Mesangial cell (primary cell): ENCODE measurements around the gene PSTK. TPM values are rescaled to one million over a fixed set of nuclear protein-coding genes. Genes with fewer than 3 reads are reported as not detected.

ENCODE experiments used
- total RNA-seq: library from RNA; depleted of rRNA; stranded (reverse); fragments of >200 nt; gene quantifications from 2 replicates; pipeline ENCODE4 v1.2.3, GENCODE V29; 2015

The PSTK gene, protein sequence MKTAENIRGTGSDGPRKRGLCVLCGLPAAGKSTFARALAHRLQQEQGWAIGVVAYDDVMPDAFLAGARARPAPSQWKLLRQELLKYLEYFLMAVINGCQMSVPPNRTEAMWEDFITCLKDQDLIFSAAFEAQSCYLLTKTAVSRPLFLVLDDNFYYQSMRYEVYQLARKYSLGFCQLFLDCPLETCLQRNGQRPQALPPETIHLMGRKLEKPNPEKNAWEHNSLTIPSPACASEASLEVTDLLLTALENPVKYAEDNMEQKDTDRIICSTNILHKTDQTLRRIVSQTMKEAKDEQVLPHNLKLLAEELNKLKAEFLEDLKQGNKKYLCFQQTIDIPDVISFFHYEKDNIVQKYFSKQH
- 2.8 and 6.7 TPM in 2 replicates for total RNA-seq

DNA sequence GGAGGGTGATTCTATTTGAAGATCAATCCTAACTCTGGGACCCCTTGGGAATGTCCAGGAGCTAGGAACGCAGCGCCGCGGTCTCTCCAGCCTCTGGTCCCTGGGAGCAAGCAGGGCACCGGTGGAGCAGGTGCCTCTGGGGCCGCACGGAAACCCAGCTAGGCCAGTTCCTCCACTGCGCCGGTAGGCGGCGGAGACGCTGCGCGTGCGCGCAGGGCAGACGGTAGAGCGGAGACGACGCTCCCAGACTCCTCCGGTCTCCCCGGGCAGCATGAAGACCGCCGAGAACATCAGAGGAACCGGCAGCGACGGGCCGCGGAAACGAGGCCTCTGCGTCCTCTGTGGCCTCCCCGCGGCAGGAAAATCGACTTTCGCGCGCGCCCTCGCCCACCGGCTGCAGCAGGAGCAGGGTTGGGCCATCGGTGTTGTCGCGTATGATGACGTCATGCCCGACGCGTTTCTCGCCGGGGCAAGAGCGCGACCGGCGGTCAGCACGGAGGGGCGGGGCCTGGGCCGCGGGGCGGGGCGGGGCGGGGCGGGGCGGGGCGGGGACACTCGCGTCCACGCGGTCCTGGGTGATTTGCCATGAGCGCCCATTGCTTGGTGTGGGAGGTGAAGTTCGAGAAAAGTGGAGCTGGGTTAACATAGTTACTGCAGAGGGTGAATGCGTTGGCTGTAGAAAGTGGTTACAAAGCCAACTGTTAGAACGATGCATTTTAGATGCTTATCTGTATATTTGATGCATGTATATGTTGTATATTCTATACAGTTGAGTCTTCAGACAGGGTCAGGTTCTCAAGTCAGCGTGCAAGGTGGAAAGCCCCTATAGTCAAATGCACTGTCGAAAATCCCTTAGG lies at the start of gene PSTK:
Gene PSTK, plus strand, starts transcription at position 193 of the 857 bp plus-strand sequence. Its CDS starts 79 bp downstream, at position 272.

DNA sequence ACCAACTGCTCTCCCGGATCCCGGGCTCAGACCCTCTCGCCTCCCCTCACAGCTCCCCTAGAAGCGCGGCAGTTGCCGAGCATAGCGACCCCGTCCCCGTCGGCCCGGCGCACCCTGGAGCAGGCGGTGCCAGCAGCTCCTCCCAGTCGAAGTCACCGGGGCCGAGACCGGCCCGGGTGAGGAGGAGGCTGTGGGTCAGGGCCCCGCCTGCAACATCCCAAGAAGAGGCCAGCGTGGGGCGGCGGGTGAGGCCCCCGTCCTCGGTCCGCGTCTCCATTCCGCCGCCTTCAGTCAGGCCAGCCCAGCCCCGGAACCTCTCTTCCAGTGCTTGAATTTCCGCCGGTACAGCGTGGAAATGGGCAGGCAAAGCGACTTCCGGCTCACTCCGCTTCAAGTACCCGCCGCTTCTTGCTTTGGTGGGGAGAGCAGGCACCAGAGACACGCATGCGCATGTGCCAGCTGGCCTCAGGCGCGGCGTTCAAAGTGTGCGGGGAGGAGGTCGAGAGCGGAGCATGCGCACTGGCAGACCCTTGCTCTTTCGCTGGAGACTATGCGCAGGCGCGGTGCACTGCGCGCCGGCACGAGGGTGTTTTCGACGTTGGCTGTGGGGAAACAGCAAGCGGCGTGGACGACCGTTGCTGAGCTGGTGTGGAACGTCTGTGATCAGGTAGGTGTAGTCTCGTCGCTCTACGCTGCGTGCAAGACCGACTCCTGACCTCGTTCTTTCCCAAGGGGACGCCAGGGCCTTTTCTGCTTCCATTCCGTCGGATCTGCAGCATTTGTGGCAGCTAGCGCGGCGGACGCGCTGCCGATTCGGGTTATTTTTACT lies 26.1 kb upstream of the PSTK start, which contains the start of gene C10orf88:
Gene C10orf88, minus strand, starts transcription at position 326 of the 829 bp plus-strand sequence. Its CDS starts 49 bp downstream, at position 277.

DNA sequence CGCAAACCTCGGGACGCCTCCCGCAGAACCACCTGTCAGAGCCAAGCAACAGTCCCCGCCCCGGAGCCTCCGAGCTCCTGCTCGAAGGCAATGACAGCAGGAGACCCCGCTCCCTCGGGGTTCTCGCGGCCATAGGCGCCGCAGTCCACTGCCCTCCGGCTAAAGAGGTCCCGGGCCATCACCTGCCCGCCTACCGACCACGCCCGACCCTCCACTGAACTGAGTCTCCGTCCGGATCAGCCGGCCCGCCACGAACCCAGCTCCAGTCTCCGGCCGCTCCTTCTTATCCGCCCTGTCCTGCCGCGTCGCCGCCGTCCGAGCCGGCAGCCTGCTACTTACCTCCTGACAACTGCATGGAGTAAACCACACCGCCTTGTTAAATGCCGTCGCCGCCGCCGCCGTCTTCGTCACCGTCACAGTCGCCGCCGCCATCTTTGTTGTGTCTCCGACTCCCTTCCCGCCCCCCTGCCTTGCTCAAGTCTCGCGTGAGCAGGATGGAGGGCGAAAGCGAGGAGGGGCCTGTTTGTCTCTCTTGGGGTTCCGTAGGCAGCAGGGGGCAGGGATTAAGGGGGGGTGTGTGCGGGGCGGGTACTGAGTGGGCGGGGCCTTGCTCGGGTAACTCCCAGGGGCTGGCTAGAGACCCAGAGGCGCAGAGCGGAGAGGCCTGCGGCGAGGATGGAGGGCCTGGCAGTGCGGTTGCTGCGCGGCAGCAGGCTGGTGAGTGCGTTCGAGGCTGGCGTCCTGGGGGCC lies 28.3 kb downstream of the PSTK start, which contains the start of the genes ACADSB and IKZF5:
Gene ACADSB, plus strand, starts transcription at position 652 of the 750 bp plus-strand sequence. Its CDS starts 24 bp downstream, at position 676.
Gene IKZF5, minus strand, starts transcription at position 441 of the 750 bp plus-strand sequence. CDS start 10,170 bp downstream, outside the sequence.

Other genes with a start within 250 kb of the PSTK start
- gene CUZD1, start 134.5 kb upstream of the PSTK start, total RNA-seq = 0.16 and 0.51 TPM in 2 replicates
- 1.3 and 2.0 TPM in 2 replicates for gene FAM24B, start 100.8 kb upstream of the PSTK start, total RNA-seq
- gene FAM24A, start 69.8 kb upstream of the PSTK start, total RNA-seq = not detected in 2 replicates
- gene C10orf88, start 26.2 kb upstream of the PSTK start, total RNA-seq = 6.0 and 7.2 TPM in 2 replicates
- 2.0 and 2.9 TPM in 2 replicates for gene IKZF5, start 28.4 kb downstream of the PSTK start, total RNA-seq
- 3.3 and 3.7 TPM in 2 replicates for gene ACADSB, start 28.6 kb downstream of the PSTK start, total RNA-seq
- not detected in 2 replicates for gene HMX3, start 155.6 kb downstream of the PSTK start, total RNA-seq
- gene HMX2, start 167.7 kb downstream of the PSTK start, total RNA-seq = not detected in 2 replicates
- gene BUB3, start 174.0 kb downstream of the PSTK start, total RNA-seq = 99.0 and 238 TPM in 2 replicates